ENCODE results near the gene XIST.
"Not testable (repeated sequence)": the region's sequence is repeated elsewhere in the genome, so short reads cannot be mapped to it uniquely, and the experiment has no call there.

XIST gene

GRCh38 chrX:73838123-73838522 is 14.4 kb downstream of the XIST start:
- no peak for DNase-seq

GRCh38 chrX:73836956-73837477 is 15.5 kb downstream of the XIST start:
- DNase-seq = no peak

- DNase-seq = no peak
Observed at GRCh38 chrX:73834219-73834618, 18.3 kb downstream of the XIST start.

GRCh38 chrX:73832319-73832718 is 20.2 kb downstream of the XIST start:
- DNase-seq = no peak

GRCh38 chrX:73831500-73831899 is 21.0 kb downstream of the XIST start:
- no peak for DNase-seq

- DNase-seq = no peak
Observed at GRCh38 chrX:73830489-73831414, 21.8 kb downstream of the XIST start.

GRCh38 chrX:73829890-73830466 is 22.5 kb downstream of the XIST start:
- no peak for DNase-seq

- no peak for DNase-seq
Observed at GRCh38 chrX:73828080-73828720, 24.3 kb downstream of the XIST start.

GRCh38 chrX:73827406-73827805 is 25.1 kb downstream of the XIST start:
- DNase-seq = no peak

GRCh38 chrX:73826996-73827395 is 25.5 kb downstream of the XIST start:
- no peak for DNase-seq

GRCh38 chrX:73825569-73825968 is 26.9 kb downstream of the XIST start:
- no peak for DNase-seq

GRCh38 chrX:73823473-73824004 is 29.0 kb downstream of the XIST start:
- DNase-seq = no peak

GRCh38 chrX:73822775-73823174 is 29.7 kb downstream of the XIST start:
- no peak for DNase-seq

- no peak for DNase-seq
Observed at GRCh38 chrX:73821921-73822559, 30.5 kb downstream of the XIST start.

- not testable (repeated sequence) for DNase-seq
Observed at GRCh38 chrX:73819864-73820558, 32.5 kb downstream of the XIST start.

GRCh38 chrX:73818200-73819116 is 34.1 kb downstream of the XIST start:
- DNase-seq = no peak

- DNase-seq = no peak
Observed at GRCh38 chrX:73817393-73818199, 34.9 kb downstream of the XIST start.

- DNase-seq = no peak
Observed at GRCh38 chrX:73812256-73812655, 40.3 kb downstream of the XIST start.

GRCh38 chrX:73804109-73804508 is 48.4 kb downstream of the XIST start:
- not testable (repeated sequence) for DNase-seq

GRCh38 chrX:73799888-73800287 is 52.6 kb downstream of the XIST start:
- DNase-seq = no peak
